H1 (cell line): Measurements from ENCODE around the gene CES4A.

Experiments used
- CBX5 ChIP-seq: fragments of 300-800, 300-1000 bp; sonication (generic); IDR thresholded peaks from 2 replicates; pipeline ENCODE4 v1.7.1; 2016; ENCODE audit warnings: antibody characterized with exemption, low read length, low read depth
- CEBPB ChIP-seq: IDR thresholded peaks from 2 replicates; pipeline ENCODE4 v1.6.1; 2012; ENCODE audit warnings: low read depth, low read length
- CHD2 ChIP-seq: IDR thresholded peaks from 2 replicates; pipeline ENCODE4 v1.6.1; 2012; ENCODE audit warnings: low read length, improper control_type of control experiment
- EP300 ChIP-seq, 2 experiments: IDR thresholded peaks; 1 replicate in 1 of 2; 2 replicates in 1 of 2; pipeline ENCODE4 v1.6.1; 2011 to 2012; ENCODE audit warnings: low read depth in 2 of 2, low read length in 2 of 2, mild to moderate bottlenecking in 2 of 2, borderline replicate concordance in 1 of 2, inconsistent platforms in 1 of 2, moderate library complexity in 1 of 2
- GABPA ChIP-seq: IDR thresholded peaks from 2 replicates; pipeline ENCODE4 v1.6.1; 2011; ENCODE audit warnings: mild to moderate bottlenecking, low read length, moderate library complexity, borderline replicate concordance; ENCODE audit not compliant: insufficient read depth
- POLR2A ChIP-seq, 2 experiments: IDR thresholded peaks; 1 replicate in 1 of 2; 2 replicates in 1 of 2; pipeline ENCODE4 v1.6.1; 2011; ENCODE audit warnings: low read depth in 2 of 2, low read length in 2 of 2, mild to moderate bottlenecking in 2 of 2; ENCODE audit errors: control extremely low read depth in 1 of 2
- RFX5 ChIP-seq: IDR thresholded peaks from 2 replicates; pipeline ENCODE4 v1.6.1; 2011; ENCODE audit warnings: low read depth, low read length, improper control_type of control experiment, borderline replicate concordance
- SP1 ChIP-seq: IDR thresholded peaks from 2 replicates; pipeline ENCODE4 v1.6.1; 2011; ENCODE audit warnings: low read depth, low read length
- TF ChIP-seq, protein P1 (sequence below), 3 experiments: IDR thresholded peaks; 1 replicate in 2 of 3; 2 replicates in 1 of 3; pipeline versions ENCODE4 v1.5.1 to v1.6.1; 2011; ENCODE audit warnings: low read length in 3 of 3, mild to moderate bottlenecking in 3 of 3, inconsistent platforms in 2 of 3, low read depth in 1 of 3, moderate library complexity in 1 of 3; ENCODE audit not compliant: insufficient read depth in 1 of 3; ENCODE audit errors: control extremely low read depth in 1 of 3
- TF ChIP-seq, protein P2 (sequence below): IDR thresholded peaks from 2 replicates; pipeline ENCODE4 v1.6.1; 2011; ENCODE audit warnings: low read length, improper control_type of control experiment

DNA sequence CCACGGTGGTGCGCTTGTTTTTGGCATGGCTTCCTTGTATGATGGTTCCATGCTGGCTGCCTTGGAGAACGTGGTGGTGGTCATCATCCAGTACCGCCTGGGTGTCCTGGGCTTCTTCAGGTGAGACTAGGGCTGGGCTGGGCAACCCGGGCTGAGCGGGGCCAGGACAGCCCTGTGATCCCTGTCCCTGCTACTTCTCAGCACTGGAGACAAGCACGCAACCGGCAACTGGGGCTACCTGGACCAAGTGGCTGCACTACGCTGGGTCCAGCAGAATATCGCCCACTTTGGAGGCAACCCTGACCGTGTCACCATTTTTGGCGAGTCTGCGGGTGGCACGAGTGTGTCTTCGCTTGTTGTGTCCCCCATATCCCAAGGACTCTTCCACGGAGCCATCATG is 48.2 kb upstream of the CES4A start:
- TF ChIP-seq, protein P1, sequence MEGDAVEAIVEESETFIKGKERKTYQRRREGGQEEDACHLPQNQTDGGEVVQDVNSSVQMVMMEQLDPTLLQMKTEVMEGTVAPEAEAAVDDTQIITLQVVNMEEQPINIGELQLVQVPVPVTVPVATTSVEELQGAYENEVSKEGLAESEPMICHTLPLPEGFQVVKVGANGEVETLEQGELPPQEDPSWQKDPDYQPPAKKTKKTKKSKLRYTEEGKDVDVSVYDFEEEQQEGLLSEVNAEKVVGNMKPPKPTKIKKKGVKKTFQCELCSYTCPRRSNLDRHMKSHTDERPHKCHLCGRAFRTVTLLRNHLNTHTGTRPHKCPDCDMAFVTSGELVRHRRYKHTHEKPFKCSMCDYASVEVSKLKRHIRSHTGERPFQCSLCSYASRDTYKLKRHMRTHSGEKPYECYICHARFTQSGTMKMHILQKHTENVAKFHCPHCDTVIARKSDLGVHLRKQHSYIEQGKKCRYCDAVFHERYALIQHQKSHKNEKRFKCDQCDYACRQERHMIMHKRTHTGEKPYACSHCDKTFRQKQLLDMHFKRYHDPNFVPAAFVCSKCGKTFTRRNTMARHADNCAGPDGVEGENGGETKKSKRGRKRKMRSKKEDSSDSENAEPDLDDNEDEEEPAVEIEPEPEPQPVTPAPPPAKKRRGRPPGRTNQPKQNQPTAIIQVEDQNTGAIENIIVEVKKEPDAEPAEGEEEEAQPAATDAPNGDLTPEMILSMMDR (IDR thresholded peaks at IDR 0.05; ENCODE audit: control extremely low read depth in 1 of 3, insufficient read depth in 1 of 3, low read depth in 1 of 3, low read length in 3 of 3): no peak
- TF ChIP-seq CEBPB (no peak), CBX5 (no peak), GABPA (no peak), EP300 (IDR thresholded peaks at IDR 0.05; ENCODE audit: borderline replicate concordance in 1 of 2, low read depth in 2 of 2, low read length in 2 of 2) (no peak), RFX5 (no peak), SP1 (no peak), POLR2A (IDR thresholded peaks at IDR 0.05; ENCODE audit: control extremely low read depth in 1 of 2, low read depth in 2 of 2, low read length in 2 of 2) (no peak), CHD2 (no peak)
- TF ChIP-seq, protein P2, sequence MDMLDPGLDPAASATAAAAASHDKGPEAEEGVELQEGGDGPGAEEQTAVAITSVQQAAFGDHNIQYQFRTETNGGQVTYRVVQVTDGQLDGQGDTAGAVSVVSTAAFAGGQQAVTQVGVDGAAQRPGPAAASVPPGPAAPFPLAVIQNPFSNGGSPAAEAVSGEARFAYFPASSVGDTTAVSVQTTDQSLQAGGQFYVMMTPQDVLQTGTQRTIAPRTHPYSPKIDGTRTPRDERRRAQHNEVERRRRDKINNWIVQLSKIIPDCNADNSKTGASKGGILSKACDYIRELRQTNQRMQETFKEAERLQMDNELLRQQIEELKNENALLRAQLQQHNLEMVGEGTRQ: no peak
